NCI-H128 (cell line): Measurements from ENCODE around the gene MT1B.

Experiments used
- DNase-seq: peaks from one replicate; lab custom pipeline; 2025; ENCODE audit not compliant: unreplicated experiment; lab: John Stamatoyannopoulos, UW

MT1B gene

GRCh38 chr16:56651586-56651985 is at the start of gene MT1B:
Gene MT1B (plus strand): TSS chr16:56651886. CDS start chr16:56651954, 68 bp downstream.
- no peak for DNase-seq

GRCh38 chr16:56603589-56603988 is 48.1 kb upstream of the MT1B start:
- DNase-seq = no peak

GRCh38 chr16:56604966-56605365 is 46.7 kb upstream of the MT1B start:
- no peak for DNase-seq

DNA sequence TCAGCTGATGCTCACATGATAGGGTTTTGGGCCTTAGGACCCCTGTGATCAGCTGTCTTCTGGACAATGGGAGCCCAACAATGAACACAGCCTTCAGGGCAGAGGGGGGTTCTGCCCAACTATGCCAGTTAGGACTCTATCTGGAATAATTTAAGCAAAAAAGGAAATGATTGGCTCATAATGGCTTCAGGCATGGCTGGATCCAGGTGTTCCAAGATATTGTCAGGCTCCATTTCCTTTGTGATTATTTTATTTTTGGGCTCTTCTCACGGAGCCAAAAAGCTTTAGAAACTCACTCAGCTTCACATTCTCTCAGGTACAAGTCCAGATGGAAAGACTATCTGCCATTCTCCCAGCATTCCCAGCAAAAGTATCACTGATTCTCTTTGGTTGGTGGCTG is 46.2 kb upstream of the MT1B start:
- DNase-seq = no peak

GRCh38 chr16:56606071-56606475 is 45.6 kb upstream of the MT1B start:
- DNase-seq = no peak

DNA sequence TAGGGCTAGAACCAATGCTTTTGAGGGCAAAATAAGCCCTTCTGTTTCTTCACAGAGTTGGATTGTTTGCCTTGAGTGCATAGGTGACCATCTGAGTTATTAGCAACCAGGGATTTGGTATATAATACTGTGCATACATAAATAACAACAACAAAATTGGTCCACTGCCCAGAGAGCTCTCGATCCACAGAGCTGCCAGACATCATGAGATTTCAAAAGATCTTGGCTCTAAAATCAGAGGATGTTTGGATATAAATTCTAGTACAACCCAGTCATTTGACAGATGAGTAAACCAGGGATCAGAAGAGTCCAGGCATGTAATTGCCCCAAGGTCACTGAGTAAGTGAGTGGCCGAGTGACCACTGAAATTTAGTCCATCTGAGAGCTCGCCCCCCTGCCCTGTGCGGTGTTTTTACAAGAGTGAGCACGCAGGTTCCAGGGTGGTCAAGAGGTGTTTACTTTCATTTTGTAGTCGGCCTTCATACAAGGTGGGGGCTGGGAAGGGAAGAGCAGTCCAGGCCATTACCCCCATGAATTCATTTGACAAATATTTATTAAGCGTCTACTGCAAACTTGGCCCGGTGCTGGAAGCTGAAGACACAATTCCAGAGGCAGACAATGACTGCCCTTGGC is 45.1 kb upstream of the MT1B start:
- DNase-seq = no peak

DNA sequence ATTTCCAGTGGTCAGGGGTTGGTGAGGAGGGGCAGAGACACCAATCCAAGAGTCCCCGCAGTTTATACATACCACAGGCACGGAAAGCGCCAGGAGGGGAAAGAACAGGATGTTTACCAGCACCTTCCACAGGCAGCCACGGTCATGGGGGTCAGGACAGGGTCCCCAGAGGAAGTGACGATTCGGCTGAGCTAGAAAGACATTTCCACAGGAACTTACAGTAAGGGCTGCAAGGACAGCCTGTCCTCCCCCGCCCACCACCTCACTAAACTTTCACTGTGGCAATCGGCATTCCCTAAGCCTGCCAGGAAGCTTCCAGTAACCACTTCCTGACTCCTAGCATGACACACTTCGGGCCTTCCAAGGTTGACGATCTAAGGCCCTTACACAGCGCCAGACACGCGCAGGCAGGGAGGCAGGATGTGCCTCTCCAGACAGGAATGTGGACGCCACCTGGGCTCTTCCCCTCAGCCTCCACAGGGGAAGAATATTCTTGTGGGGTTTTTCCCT is 44.5 kb upstream of the MT1B start:
- no peak for DNase-seq

GRCh38 chr16:56607675-56608042 is 44.0 kb upstream of the MT1B start:
- no peak for DNase-seq

DNA sequence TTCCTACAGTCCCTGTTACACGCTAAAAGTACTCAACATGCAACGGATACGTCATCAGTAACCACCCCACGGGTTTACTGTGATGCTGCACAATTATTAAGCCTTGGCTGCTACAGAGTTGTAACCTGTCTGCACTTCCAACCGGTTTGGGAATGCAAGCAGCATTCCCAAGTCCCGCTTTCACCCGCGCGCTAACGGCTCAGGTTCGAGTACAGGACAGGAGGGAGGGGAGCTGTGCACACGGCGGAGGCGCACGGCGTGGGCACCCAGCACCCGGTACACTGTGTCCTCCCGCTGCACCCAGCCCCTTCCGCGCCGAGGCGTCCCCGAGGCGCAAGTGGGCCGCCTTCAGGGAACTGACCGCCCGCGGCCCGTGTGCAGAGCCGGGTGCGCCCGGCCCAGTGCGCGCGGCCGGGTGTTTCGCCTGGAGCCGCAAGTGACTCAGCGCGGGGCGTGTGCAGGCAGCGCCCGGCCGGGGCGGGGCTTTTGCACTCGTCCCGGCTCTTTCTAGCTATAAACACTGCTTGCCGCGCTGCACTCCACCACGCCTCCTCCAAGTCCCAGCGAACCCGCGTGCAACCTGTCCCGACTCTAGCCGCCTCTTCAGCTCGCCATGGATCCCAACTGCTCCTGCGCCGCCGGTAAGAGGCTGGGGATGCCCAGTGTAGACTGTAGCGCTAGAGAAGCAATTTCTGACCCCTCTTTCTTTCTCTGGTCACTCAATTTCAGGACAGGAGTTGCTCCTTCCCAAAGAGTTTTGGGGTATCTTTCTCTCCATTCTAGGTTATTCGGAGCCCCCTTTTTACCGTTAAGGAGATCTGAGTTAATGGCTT is 43.4 kb upstream of the MT1B start, which contains the start of gene MT2A:
TSS of gene MT2A (plus strand) at position 542 of the 833 bp plus-strand sequence. CDS start at position 614, 72 bp downstream.
- peak; percentile 58 for DNase-seq

DNA sequence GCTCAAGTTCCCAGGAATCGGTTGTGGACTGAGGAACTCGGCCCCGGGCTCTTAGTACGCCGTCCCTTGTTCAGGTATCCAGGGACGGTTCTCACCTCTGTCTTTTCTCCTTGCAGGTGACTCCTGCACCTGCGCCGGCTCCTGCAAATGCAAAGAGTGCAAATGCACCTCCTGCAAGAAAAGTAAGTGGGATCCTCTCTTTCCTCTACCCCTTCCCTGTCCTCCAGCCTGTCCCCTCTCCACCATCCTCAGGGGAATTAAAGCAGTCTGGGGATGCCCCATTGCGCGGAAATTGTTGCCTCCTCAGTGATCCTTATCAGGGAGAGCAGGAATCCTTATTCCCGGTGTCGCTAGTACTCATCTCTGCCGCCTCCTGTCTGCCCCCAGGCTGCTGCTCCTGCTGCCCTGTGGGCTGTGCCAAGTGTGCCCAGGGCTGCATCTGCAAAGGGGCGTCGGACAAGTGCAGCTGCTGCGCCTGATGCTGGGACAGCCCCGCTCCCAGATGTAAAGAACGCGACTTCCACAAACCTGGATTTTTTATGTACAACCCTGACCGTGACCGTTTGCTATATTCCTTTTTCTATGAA is 42.7 kb upstream of the MT1B start:
- no peak for DNase-seq

DNA sequence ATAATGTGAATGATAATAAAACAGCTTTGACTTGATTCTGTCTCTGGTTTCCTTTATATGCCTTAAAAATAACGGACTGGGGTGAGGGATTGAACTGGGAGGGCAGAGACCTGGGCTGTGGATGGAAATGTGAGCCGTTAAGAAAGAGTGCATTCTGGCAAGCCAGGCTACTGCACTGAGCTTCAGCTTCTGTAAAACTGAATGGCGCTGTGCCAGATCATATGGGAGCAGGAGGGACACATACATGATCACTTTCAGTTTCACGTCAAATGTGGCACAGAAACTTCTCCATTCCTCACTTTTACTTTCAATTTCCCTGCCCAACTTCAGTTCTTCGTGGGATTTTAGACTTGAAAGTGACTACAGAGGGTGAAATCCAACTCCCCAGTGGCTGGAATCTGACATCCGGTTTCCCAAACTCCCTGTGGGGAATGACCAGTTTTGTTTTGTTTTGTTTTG is 42.2 kb upstream of the MT1B start:
- no peak for DNase-seq

- no peak for DNase-seq
Observed at GRCh38 chr16:56610017-56610608, 41.6 kb upstream of the MT1B start.

DNA sequence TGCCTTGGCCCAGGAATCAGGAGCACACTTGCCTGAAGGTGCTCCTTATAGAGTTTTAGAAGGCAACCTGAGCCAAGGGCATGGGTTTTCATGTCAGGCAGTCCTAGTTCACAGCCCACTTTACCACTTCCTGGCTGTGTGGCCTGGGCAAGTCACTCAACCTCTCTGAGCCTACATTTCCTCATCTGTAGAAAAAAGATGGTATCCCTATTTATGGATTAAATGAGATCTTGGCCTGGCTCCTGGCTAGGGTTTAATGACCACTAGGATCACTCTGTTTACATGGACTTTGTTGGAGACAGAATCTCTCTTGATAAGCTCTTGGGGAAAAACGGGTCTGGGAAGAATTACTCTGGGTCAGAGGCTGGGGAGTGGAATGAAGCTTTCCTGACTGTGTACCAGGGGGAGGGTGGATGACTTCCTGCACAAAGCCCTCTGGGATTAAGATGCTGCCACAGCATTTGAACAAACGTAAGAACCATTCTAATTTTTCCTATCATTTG is 41.0 kb upstream of the MT1B start:
- no peak for DNase-seq

GRCh38 chr16:56611281-56611833 is 40.3 kb upstream of the MT1B start:
- DNase-seq = no peak

- DNase-seq = no peak
Observed at GRCh38 chr16:56613706-56614105, 38.0 kb upstream of the MT1B start.

- DNase-seq = no peak
Observed at GRCh38 chr16:56614549-56614991, 37.1 kb upstream of the MT1B start.

- no peak for DNase-seq
Observed at GRCh38 chr16:56615353-56615752, 36.3 kb upstream of the MT1B start.

DNA sequence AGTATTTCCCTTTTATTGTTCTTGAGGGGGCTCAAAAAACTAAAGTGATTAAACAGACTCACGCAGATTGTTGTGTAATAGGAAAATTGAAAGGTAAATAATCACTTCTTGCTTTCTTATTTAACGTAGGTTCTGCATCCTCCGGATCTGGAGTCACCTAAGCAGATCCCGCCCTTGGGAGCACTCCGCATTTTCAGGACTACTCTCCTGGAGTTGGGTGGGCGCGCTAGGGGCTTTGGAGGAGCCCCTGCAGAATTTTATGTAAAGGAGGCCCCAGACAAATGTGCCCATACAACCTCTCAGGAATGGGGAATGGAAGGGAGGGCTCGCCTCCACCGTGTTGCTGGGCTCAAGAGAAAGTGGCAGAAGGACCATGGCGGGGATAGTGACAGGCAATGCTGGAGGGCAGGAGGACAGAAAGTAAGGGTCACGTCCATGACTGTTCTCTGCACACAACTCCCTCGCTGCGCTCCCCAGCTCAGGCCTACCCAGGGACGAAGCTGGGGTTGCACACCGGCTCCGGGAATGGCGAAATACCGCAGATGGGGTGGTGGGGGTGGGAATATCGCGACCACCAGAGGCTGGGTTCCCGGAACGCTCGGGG is 35.0 kb upstream of the MT1B start:
- DNase-seq = no peak

DNA sequence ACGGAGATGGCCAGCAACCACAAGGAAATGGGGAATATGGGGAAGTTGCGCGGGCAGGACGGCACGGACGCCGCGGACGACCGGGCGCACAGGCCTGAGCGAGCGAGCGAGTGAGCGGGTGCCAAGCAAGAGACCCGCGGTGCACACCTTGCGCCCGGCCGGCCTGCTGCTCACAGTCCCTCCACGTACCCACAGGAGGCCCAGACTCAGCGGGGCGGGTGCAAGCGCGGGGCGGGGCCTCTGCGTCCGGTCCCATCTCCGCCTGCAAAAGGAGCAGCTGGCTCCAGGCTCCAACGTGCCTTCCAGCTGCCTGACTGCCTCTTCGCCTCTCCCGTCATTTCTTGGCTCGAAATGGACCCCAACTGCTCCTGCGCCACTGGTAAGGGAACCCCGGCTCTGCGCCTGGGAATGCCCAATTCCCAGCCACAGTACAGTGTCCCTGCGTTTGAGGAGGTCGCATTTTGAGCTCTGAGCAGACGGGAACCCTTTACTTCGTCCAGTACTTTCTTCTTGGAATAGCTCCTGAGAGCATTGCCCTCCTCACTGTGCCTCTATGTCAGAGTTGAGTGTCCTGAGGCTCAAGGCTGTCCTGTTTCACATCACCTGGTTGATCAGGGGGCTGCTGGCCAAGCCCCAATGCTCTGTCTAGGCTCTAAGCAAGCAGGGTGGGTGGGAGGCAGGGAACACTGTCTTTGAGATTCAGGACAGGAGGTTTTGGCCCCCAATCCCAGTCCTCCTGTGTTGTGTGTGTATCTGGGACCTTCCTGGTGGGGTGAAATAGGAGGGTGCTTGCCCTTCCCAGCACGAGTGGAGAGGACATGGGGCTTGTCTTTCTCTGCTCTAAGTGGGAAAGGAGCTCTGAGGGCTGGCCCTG is 34.2 kb upstream of the MT1B start:
- no peak for DNase-seq
